Activated naive CD4-positive, alpha-beta T cell treated with anti-CD3 and anti-CD28 coated beads, Interleukin-2, amount 10 ng/mL, durations not matched to agents 7 days and 5 days (primary cell): ENCODE data around the gene OBSCN.

Experiments
- CTCF ChIA-PET: fragments of 350-600 bp; sonication (Branson Sonifier 250); formaldehyde crosslinking; loops from one replicate; lab custom pipeline; 2021; ENCODE audit warnings: antibody characterized with exemption; lab: Charles Lee
- DNase-seq: peaks from one replicate; pipeline ENCODE4 v3.0.0-alpha.2; 2020
- H3K27ac Mint-ChIP-seq: one replicate; pipeline ENCODE4 v1.8.0; 2021; ENCODE audit warnings: mild to moderate bottlenecking, moderate library complexity, mixed read lengths
- H3K27me3 Mint-ChIP-seq: one replicate; pipeline ENCODE4 v1.8.0; 2021; ENCODE audit warnings: mild to moderate bottlenecking, mixed read lengths
- H3K36me3 Mint-ChIP-seq: one replicate; pipeline ENCODE4 v1.8.0; 2021; ENCODE audit warnings: mixed read lengths
- H3K4me1 Mint-ChIP-seq: one replicate; pipeline ENCODE4 v1.8.0; 2021; ENCODE audit warnings: mixed read lengths
- H3K4me3 Mint-ChIP-seq: one replicate; pipeline ENCODE4 v1.8.0; 2021; ENCODE audit warnings: mild to moderate bottlenecking, moderate library complexity, mixed read lengths
- H3K9me3 Mint-ChIP-seq: one replicate; pipeline ENCODE4 v1.8.0; 2021; ENCODE audit warnings: mixed read lengths

Gene OBSCN

DNA sequence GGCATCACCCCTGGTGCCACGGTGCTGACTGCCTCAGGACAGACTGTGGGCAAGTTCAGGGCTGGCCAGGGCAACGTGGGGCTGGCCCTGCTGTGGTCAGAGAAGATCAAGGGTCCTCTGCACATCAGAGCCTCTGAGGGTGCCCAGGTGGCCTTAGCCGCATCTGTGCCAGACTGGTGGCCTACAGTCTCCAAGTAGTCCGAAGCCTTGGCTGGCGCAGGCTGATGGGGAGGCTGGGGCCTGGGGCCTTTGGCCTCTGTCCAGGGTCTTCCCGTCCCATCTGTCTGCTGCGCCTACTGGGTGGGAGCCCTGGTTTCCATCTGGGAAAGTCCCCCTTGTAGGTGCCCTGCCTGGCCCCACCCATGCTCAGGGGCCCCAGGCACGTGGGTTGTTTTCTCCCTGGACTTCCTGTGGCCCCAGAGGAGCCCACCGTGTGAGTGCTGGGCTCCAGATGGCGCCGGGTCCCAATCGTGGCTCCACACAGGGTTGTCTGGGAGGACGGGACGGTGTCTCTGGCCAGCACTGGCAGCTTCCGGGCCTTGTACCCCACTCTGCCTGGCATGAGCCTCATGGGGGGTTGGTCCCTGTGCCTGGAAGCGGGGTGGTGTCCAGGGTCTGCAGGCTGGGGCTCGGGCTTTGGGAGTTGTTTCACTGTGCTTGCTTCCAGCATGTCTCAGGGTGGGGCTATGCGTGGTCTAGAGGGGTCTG lies 32.4 kb upstream of the OBSCN start:
- Mint-ChIP-seq H3K9me3 (no peaks in the 10 kb centered on the region), H3K36me3 (no peaks in the 10 kb centered on the region), H3K4me3 (no peak overlapping the region), H3K27me3 (no peaks in the 10 kb centered on the region), H3K4me1 (peaks cover 4% of the 10 kb centered on the region), H3K27ac (peak overlapping the region; percentile 37)
- CTCF ChIA-PET = no interaction called here
- no peak for DNase-seq

DNA sequence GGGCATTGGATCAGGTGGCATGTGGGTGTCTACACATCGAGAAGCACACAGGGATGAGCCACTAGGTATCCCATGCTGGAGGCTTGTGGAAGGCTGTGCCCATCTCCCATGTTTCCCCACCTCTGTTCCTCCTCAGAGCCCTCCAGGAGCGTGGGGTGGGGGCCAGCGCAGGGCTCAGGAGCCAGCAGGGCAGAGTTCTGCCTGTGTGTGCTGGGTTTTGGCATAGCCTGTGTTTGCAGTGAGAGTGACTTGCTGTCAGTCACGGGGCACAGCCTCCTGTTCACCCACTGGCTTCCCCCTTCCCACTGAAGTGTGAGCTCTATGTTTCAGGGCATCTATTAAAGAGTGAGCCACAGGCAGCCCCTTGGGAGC lies 31.8 kb upstream of the OBSCN start:
- CTCF ChIA-PET = no interaction called here
- no peaks in the 10 kb centered on the region for H3K27me3 Mint-ChIP-seq
- no peak overlapping the region for H3K4me3 Mint-ChIP-seq
- H3K36me3 Mint-ChIP-seq = no peaks in the 10 kb centered on the region
- no peak for DNase-seq
- H3K9me3 Mint-ChIP-seq = no peaks in the 10 kb centered on the region
- peak overlapping the region; percentile 37 for H3K27ac Mint-ChIP-seq
- peaks cover 4% of the 10 kb centered on the region for H3K4me1 Mint-ChIP-seq

DNA sequence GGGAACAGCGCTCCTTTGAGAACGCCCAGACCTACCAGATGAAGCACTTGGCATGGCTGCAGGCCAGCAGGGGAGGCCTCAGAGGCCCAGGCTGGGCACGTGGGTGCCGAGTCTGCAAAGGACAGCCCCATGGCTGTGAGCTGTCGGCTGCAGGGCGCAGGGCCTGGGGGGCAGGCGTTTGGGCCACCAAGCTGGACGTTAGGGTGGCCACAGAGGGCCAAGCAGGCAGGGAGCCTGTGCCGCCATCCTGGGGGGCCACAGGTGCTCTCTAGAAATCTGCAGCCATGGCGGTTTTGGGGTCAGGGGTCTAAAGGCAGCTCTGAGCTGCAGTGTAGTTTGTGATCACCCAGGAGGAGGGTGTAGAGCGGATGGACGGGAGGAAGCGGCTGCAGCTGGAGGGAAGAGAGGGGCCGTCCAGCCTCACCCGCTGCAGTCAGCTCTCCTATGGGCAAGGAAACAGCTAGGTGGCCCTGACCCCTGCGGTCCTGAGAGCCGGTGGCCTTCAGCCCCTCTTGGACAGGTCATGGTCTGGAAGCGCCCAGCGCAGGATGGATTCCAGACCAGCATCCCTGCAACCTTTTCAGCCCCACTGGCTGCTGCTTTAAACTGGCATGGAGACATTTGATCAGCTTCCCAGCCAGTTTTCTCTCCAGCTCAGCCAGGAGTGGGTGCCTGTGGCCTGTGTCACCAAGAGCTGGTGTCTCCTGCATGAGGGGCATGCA lies 31.2 kb upstream of the OBSCN start:
- no peaks in the 10 kb centered on the region for H3K27me3 Mint-ChIP-seq
- H3K9me3 Mint-ChIP-seq = no peaks in the 10 kb centered on the region
- no peak overlapping the region for H3K27ac Mint-ChIP-seq
- CTCF ChIA-PET = interaction anchor here (1.0 kb wide), 1 partner anchor 46 kb away, joined by 3 read pairs; no protein-coding TSS in a partner anchor
- peaks cover 4% of the 10 kb centered on the region for H3K4me1 Mint-ChIP-seq
- H3K36me3 Mint-ChIP-seq = no peaks in the 10 kb centered on the region
- H3K4me3 Mint-ChIP-seq = no peak overlapping the region
- DNase-seq = no peak

DNA sequence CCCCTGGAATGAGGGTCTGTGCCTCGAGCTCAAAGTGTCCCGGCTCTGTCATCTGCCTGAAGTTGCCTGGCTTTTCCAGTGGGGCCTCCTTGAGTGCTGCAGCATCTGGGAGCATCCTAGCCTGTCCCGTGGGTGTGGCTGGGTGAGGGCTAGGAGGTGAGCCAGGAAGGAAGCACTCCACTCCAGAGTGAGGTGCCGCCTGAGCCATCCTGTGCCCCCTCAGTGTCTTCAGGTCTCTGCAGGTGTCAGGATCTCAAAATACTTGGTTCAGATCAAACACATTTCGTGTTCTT lies 30.7 kb upstream of the OBSCN start:
- H3K27me3 Mint-ChIP-seq = no peaks in the 10 kb centered on the region
- H3K4me1 Mint-ChIP-seq = peaks cover 3% of the 10 kb centered on the region
- no peak overlapping the region for H3K4me3 Mint-ChIP-seq
- H3K9me3 Mint-ChIP-seq = no peaks in the 10 kb centered on the region
- H3K27ac Mint-ChIP-seq = no peak overlapping the region
- H3K36me3 Mint-ChIP-seq = no peaks in the 10 kb centered on the region
- CTCF ChIA-PET = interaction anchor here (0.6 to 1.4 kb wide), 3 partner anchors 12 to 63 kb away, joined by 3 read pairs; no protein-coding TSS in a partner anchor
- DNase-seq = no peak

DNA sequence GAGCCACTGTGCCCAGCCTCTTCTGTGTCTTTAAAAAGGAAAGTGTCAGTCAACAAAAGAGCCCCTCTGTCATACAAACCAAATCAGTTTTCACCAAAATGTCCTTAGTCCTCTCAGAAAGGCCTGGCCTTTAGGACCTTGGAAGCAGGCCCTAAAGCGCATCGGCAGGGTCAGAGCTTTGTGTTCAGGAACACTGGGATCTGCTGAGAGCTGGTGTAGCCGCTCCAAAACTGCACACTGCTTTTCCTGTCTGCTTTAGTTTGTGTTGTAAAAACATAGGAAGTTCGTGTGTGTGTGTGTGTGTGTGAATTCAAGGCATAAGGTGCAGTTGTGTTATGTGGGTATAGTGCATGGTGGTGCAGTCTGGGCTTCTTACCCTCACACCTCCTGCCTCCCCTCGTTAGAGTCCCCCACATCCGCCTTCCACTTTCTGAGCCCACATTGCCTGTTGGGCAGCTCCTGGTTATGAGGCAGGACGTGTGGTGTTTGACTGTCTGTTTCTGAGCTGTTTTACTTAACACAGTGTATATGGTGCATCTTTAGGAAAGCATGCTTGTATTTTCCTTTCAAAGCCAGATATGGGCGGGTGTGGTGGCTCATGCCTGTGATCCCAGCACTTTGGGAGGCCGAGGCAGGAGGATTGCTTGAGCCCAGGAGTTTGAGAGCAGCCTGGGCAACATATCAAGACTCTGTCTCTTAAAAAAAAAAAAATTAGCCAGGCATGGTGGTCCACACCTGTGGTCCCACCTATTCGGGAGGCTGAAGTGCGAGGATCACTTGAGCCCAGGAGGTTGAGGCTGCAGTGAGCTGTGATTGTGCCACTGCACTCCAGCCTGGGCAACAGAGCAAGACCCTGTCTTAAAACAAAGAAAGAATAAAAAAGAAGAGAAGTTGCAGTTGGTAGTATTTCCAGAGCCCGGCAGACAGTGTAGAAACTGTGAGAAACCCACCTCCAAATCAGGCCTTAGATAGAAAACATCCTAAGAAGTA lies 29.8 kb upstream of the OBSCN start:
- no peak overlapping the region for H3K4me3 Mint-ChIP-seq
- H3K27me3 Mint-ChIP-seq = no peaks in the 10 kb centered on the region
- CTCF ChIA-PET = interaction anchor here (0.6 to 1.4 kb wide), 2 partner anchors 13 to 64 kb away, joined by 3 read pairs; no protein-coding TSS in a partner anchor
- H3K27ac Mint-ChIP-seq = no peak overlapping the region
- no peaks in the 10 kb centered on the region for H3K4me1 Mint-ChIP-seq
- no peaks in the 10 kb centered on the region for H3K9me3 Mint-ChIP-seq
- H3K36me3 Mint-ChIP-seq = no peaks in the 10 kb centered on the region
- no peak for DNase-seq

DNA sequence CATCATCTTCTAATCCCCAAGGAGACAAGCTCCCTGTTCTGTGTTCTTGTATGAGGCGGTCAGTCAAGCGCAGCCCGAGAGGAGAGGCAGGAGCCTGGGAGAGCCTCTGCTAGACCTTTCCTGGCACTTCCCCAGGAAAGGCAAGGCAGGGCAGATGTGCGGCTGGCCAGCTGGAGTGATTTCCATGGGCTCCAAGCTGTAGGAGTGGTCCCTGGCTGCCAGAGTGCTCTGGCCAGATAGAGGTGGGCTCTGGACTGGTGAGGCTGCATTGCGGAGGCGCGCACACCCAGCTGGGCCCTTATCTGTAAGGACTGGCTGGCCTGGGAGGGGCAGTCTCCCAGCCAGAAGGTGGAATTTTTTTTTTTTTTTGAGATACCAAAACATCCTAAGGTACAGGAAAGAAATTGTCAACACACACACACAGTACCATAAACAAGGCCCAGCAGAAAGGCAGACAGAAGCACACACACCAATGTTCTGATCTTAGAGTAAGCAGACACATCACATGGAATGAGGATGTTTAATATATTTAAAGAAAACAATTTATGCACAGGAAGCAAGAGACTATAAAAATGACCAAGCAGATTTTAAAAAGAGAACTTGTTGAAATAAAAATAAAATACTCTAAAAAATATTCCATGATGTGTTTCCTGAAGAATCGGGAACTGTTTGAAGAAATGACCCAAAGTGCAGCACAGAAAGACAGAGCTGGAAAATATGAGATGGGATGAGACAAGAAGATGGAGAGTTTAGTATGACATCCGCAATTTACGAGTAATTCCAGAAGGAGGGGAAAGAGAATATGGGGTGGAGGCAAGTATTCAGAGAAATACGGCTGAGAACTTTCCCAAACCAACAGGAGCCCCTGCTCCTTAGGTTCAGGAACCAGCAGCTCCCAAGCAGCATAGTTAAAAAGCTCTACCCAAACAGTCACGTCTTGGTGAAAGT lies 28.8 kb upstream of the OBSCN start:
- Mint-ChIP-seq H3K4me1 (no peaks in the 10 kb centered on the region), H3K4me3 (no peak overlapping the region), H3K27me3 (no peaks in the 10 kb centered on the region), H3K9me3 (no peaks in the 10 kb centered on the region), H3K36me3 (no peaks in the 10 kb centered on the region), H3K27ac (no peak overlapping the region)
- no peak for DNase-seq
- CTCF ChIA-PET = interaction anchor here (1.4 kb wide), 1 partner anchor 14 kb away, joined by 3 read pairs; no protein-coding TSS in a partner anchor

DNA sequence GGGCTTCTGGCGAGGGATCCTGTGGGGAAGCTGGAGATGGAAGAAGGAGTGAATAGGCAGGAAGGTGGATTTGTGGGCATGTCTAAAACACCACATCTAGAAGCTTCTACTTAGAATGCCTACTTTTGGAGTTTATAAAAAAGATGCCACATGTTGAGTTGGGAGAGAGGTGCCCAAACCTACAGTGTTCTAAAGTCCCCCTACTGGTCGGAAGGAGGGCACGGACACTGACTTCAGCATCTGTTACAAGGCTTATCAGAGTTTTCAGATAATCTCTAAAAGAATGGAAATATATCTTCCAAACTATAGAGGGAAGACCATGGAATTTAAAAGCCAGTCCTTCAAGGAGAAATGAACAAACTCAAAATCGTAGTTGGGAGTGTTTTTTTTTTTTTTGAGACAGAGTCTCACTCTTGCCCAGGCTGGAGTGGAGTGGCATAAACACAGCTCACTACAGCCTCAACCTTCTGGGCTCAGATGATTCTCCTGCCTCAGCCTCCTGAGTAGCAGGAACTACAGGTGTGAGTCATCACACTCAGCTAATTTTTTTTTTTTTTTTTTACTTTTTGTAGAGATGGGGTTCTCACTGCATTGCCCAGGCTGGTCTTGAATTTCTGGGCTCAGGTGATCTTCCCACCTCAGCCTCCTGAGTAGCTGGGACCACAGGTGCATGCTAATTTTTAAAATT lies 27.4 kb upstream of the OBSCN start:
- no peak overlapping the region for H3K4me3 Mint-ChIP-seq
- no peaks in the 10 kb centered on the region for H3K27me3 Mint-ChIP-seq
- no peak for DNase-seq
- peaks cover 2% of the 10 kb centered on the region for H3K4me1 Mint-ChIP-seq
- no peaks in the 10 kb centered on the region for H3K9me3 Mint-ChIP-seq
- no peaks in the 10 kb centered on the region for H3K36me3 Mint-ChIP-seq
- CTCF ChIA-PET = interaction anchor here (0.6 to 1.0 kb wide), 3 partner anchors 51 to 450 kb away, joined by 3 read pairs; no protein-coding TSS in a partner anchor
- no peak overlapping the region for H3K27ac Mint-ChIP-seq

DNA sequence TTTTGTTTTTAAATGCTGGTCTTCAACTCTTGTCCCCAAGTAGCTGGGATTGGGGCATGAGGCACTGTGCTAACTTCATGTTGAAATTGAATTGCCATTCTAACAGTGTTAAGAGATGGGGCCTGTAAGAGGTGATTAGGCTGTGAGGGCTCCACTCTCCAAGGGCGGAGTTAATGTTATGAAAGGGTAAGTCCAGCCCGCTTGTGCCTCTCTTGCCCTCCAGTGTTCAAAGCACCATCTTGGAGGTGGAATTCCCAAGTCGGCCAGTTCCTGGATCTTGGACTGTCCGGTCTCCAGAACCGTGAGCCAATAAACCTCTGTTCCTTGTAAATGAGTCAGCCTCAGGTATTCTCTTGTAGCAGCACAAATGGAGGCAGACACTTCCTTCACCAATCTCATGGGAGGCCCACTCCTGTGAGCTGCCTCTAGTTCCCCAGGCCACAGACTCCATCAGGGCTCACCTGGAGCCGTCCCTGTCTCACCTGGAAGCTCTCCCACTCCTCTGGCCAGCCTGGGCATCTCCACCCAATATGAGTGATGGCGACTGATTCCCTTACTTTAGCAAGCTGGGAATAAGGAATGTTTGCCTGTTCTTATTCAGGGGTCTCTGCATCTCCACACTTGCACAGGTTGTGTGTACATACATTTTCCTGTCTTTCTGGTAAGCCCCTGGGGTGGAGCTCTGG lies 26.7 kb upstream of the OBSCN start:
- CTCF ChIA-PET = interaction anchor here (0.7 to 1.0 kb wide), 2 partner anchors 148 to 451 kb away, joined by 3 read pairs; no protein-coding TSS in a partner anchor
- peaks cover 8% of the 10 kb centered on the region for H3K4me1 Mint-ChIP-seq

DNA sequence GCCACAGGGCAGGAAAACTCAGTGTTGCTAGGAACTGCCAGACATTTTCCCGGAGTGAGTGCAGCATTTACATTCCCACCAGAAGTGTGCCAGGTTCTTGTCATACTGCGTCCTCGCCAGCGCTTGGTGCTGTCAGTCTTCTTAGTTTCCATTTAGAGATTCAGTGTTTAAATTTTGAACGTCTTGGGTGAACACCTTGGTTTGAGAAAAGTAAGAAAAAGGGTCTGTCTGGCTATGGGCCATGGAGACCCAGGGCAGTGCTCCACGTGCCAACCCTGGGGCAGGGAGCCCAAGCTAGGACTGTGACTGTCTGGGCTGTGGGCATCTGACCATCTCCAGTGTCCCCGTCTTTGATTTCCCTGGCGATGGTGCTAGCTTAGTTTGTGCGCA lies 26.2 kb upstream of the OBSCN start:
- no peak for DNase-seq
- CTCF ChIA-PET = interaction anchor here (1.0 kb wide), 1 partner anchor 451 kb away, joined by 3 read pairs; no protein-coding TSS in a partner anchor
- no peak overlapping the region for H3K4me3 Mint-ChIP-seq
- H3K27me3 Mint-ChIP-seq = no peaks in the 10 kb centered on the region
- H3K9me3 Mint-ChIP-seq = no peaks in the 10 kb centered on the region
- no peaks in the 10 kb centered on the region for H3K36me3 Mint-ChIP-seq
- peaks cover 8% of the 10 kb centered on the region for H3K4me1 Mint-ChIP-seq
- H3K27ac Mint-ChIP-seq = no peak overlapping the region

More for the DNA sequence above, 26.7 kb upstream of the OBSCN start:
- Mint-ChIP-seq H3K27me3 (no peaks in the 10 kb centered on the region), H3K27ac (no peak overlapping the region), H3K9me3 (no peaks in the 10 kb centered on the region), H3K36me3 (no peaks in the 10 kb centered on the region), H3K4me3 (no peak overlapping the region)
- DNase-seq = no peak

DNA sequence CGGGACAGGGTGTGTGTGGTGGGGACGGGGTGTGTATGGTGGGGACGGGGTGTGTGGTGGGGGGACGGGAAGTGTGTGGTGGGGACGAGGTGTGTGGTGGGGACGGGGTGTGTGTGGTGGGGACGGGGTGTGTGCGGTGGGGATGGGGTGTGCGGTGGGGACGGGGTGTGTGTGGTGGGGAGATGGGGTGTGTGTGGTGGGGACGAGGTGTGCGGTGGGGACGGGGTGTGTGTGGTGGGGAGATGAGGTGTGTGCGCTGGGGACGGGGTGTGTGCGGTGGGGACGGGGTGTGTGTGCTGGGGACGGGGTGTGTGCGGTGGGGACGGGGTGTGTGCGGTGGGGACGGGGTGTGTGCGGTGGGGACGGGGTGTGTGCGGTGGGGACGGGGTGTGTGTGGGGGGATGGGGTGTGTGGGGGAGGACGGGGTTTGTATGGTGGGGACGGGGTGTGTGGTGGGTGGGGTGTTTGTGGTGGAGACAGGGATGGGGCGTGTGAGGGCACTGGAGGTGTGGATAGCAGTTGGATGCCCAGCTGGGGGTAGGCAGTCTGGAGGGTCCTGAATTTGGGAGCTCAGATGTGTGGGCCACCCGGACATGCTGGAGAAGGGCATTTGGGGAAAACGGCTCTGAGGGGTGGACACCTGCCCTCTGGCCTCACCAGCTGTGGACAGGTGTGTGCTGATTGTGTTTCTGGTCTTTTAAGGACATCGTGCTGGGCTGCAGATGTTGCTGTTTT lies 25.4 kb upstream of the OBSCN start:
- Mint-ChIP-seq H3K9me3 (no peaks in the 10 kb centered on the region), H3K36me3 (no peaks in the 10 kb centered on the region), H3K4me1 (peaks cover 8% of the 10 kb centered on the region), H3K27me3 (no peaks in the 10 kb centered on the region), H3K4me3 (no peak overlapping the region), H3K27ac (no peak overlapping the region)
- CTCF ChIA-PET = no interaction called here
- DNase-seq = no peak

DNA sequence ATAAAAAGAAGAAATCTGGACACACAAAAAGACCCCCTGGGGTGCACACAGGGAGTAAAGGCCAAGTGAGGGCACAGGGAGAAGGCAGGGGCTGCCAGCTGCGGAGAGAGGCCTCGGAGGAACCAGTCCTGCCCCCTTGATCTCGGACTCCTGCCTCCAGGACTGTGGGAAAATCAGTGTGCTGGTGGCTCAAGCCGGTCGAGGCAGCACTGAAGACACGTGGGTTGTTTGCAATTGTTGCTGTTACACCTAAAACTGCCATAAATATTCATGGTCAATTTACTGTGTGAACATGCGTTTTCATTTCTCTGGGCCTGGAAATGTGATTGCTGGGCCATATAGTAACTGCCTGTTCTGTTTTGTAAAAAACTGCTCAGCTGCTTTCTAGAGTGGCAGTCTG lies 23.7 kb upstream of the OBSCN start:
- H3K4me3 Mint-ChIP-seq = no peak overlapping the region
- no peak for DNase-seq

DNA sequence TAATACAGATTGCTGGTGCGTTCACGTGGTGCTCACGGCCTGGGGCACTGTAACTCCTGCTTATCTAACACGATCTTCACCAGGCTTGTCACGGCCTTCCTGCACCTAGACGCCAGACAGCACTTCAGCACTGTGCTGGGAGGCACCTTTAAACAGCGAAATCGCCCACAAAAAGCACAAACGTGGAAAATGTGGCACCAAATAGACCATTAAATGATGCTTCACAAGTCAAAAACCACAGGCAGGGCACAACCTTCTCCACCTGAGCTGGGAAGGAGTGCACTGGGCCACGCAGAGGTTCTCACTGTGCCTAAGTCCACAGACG lies 22.2 kb upstream of the OBSCN start:
- peaks cover 10% of the 10 kb centered on the region for H3K4me1 Mint-ChIP-seq
- no peak overlapping the region for H3K27ac Mint-ChIP-seq
- no peaks in the 10 kb centered on the region for H3K9me3 Mint-ChIP-seq
- H3K36me3 Mint-ChIP-seq = no peaks in the 10 kb centered on the region
- no peaks in the 10 kb centered on the region for H3K27me3 Mint-ChIP-seq
- CTCF ChIA-PET = no interaction called here
- DNase-seq = peak; percentile 40
- H3K4me3 Mint-ChIP-seq = no peak overlapping the region

More for the DNA sequence above, 23.7 kb upstream of the OBSCN start:
- Mint-ChIP-seq H3K4me1 (peaks cover 10% of the 10 kb centered on the region), H3K36me3 (no peaks in the 10 kb centered on the region), H3K9me3 (no peaks in the 10 kb centered on the region), H3K27me3 (no peaks in the 10 kb centered on the region), H3K27ac (no peak overlapping the region)
- CTCF ChIA-PET = interaction anchor here (1.3 kb wide), 1 partner anchor 18 kb away, joined by 4 read pairs; no protein-coding TSS in a partner anchor
